Tibial artery (tissue), 4 donors: ENCODE measurements around the gene BPIFB2.

Source experiments
- DNase-seq, 2 donors: peaks; one replicate each; pipeline ENCODE4 v3.0.0-alpha.2; 2019
- H3K27ac ChIP-seq, 2 donors: fragments of 200-600 bp; sonication (generic) in 1 of 2; 1 replicate in 1 of 2; 2 replicates in 1 of 2; pipeline ENCODE4 v1.5.1; 2018 to 2019; ENCODE audit warnings: mild to moderate bottlenecking in 1 of 2
- H3K27me3 ChIP-seq, 2 donors: fragments of 200-600 bp; sonication (generic) in 1 of 2; one replicate each; pipeline versions ENCODE4 v1.5.1 to v1.6.0; 2016 to 2019
- H3K36me3 ChIP-seq, 3 donors: fragments of 200-600 bp; sonication (generic) in 2 of 3; one replicate each; pipeline ENCODE4 v1.5.1; 2016 to 2019; ENCODE audit warnings: mild to moderate bottlenecking in 2 of 3
- H3K4me1 ChIP-seq, 4 donors: fragments of 200-600 bp; sonication (generic) in 2 of 4; 1 replicate in 3 of 4; 2 replicates in 1 of 4; pipeline ENCODE4 v1.5.1; 2016 to 2019
- H3K4me3 ChIP-seq, 2 donors: fragments of 200-600 bp; sonication (generic) in 1 of 2; 1 replicate in 1 of 2; 2 replicates in 1 of 2; pipeline ENCODE4 v1.5.1; 2018 to 2019; ENCODE audit warnings: mild to moderate bottlenecking in 2 of 2
- H3K9me3 ChIP-seq, 3 donors: fragments of 200-600 bp; sonication (generic) in 1 of 3; one replicate each; pipeline ENCODE4 v1.5.1; 2016 to 2019
- intact Hi-C: fragments of 100-400 bp; cut with DNase I; formaldehyde crosslinking; loops from one replicate; pipeline ENCODE4 v1.15.0; 2023; ENCODE audit warnings: low total_unique reads
- TF ChIP-seq, protein P1 (sequence below), 2 experiments: fragments of 200-600 bp in 1 of 2; fragments of 450-650 bp in 1 of 2; IDR thresholded peaks; one replicate each; pipeline ENCODE4 v1.5.1; 2017 to 2019; ENCODE audit warnings: antibody characterized with exemption in 2 of 2, mild to moderate bottlenecking in 1 of 2, moderate library complexity in 1 of 2

BPIFB2 gene

DNA sequence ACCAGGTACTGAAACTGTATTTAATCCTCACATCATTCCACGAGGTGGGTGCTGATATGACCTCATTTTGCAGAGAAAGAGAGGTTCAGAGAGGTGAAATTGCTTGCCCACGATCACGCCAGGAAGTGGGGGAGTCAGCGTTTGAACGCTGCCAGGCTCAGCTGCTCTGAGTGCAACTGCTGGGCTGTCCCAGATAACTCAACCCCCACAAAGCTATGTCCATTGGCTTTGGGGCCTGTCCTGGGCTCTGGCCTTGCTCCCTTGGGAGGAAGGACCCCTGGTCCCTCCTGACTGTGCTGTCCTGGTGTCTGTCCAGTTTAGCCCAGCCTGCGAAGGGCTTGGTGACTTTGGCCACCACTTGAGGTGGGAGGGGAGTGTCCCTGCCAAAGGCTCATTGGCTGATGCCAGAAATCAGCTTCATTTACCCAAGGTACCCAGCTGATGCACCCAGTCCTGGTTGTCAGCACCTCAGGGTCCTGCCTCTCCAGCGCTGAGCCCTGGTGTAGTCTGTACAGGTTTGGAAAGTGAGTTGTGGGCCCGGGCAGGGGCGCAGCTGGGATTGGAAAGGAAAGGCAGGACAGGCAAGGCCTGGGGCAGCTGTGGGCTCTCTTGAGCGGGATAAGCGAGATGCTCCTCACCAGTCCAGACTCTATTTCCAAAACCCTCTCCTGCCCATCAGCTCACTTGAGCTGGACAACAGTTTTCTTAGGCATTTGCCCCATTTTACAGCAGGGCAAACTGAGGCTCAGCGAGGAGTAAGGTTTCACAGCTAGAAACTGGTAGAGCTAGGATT is 41.7 kb upstream of the BPIFB2 start:
- DNase-seq: peak in 1 of 2 donors; percentile 34
- H3K27ac ChIP-seq: no peak overlapping the region
- H3K4me3 ChIP-seq: no peak overlapping the region
- TF ChIP-seq, protein P1, sequence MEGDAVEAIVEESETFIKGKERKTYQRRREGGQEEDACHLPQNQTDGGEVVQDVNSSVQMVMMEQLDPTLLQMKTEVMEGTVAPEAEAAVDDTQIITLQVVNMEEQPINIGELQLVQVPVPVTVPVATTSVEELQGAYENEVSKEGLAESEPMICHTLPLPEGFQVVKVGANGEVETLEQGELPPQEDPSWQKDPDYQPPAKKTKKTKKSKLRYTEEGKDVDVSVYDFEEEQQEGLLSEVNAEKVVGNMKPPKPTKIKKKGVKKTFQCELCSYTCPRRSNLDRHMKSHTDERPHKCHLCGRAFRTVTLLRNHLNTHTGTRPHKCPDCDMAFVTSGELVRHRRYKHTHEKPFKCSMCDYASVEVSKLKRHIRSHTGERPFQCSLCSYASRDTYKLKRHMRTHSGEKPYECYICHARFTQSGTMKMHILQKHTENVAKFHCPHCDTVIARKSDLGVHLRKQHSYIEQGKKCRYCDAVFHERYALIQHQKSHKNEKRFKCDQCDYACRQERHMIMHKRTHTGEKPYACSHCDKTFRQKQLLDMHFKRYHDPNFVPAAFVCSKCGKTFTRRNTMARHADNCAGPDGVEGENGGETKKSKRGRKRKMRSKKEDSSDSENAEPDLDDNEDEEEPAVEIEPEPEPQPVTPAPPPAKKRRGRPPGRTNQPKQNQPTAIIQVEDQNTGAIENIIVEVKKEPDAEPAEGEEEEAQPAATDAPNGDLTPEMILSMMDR (IDR thresholded peaks at IDR 0.05): no peak
- intact Hi-C loops: no loop called here
- no peaks in the 10 kb centered on the region for H3K4me1 ChIP-seq
- H3K9me3 ChIP-seq: no peaks in the 10 kb centered on the region
- H3K27me3 ChIP-seq: peaks cover 0 to 22% of the 10 kb centered on the region in 2 donors
- H3K36me3 ChIP-seq: no peaks in the 10 kb centered on the region

DNA sequence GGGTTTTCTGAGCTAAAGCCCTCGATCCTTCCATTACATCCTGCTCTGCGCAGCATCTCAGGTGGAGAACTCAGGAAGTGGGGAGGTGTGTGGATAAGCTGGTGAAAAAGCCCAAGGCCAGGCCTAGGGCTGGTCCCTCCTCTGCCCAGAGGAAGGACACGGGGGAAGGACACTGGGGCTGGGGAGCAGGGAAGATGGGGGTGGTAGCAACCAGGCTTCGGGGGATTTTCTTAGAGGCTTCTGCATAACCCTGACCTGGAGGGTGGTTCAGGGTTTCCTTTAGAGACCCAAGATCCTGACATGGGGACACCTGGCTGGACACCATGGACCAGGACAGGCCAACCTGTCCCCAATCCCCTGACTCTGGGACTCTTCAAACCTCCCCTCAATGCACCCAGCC is 41.1 kb upstream of the BPIFB2 start:
- Histone ChIP-seq H3K27me3 (peaks cover 0 to 22% of the 10 kb centered on the region in 2 donors), H3K27ac (no peak overlapping the region), H3K9me3 (no peaks in the 10 kb centered on the region), H3K4me3 (no peak overlapping the region), H3K4me1 (no peaks in the 10 kb centered on the region), H3K36me3 (no peaks in the 10 kb centered on the region)
- intact Hi-C loops: no loop called here
- TF ChIP-seq, protein P1 (IDR thresholded peaks at IDR 0.05): no peak
- DNase-seq: peak in 1 of 2 donors; percentile 42

DNA sequence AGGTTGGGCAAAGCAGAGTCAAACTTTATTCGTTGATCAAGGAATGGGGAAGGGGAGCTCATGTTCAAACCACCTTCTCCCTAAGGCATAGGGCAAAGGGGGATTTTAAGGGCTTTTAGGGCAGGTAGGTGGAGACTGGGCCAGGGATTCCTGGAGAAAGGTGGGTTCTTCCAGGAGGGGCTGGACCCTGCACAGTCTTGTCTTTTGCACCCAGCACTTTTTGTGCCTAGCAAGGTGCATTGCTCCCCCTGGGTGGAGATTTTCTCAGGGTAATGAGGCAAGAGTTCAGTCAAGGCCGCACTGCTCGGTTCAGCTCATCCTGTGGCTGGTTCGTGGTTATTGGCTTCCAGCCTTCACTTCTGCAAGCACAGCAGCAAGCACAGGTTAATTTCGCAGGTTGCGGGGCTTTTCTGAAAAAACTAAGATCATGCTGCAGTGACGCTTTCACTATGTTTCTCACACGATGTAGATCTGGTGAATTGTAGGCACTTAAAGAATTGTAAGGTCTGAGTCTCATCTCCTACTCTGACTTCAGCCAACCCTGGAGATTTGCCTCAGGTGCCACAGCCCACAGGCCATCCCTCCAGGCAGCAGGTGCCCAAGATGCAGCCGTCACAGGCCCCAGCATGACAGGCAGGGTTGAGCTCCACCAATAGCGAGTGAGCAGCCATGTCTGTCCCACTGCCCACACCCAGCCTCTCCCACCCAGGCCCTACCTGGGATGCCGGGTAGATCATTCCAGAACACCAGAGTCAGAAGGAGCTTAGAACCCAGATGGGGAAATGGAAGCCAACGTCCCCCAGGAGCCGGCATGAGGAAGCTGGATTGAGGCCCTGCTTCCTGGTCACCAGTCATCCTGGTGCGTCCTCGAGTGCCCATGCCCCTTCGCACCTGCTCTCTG is 40.4 kb upstream of the BPIFB2 start:
- H3K9me3 ChIP-seq: no peaks in the 10 kb centered on the region
- DNase-seq: peak in 1 of 2 donors; percentile 11
- no peak overlapping the region for H3K4me3 ChIP-seq
- intact Hi-C loops: no loop called here
- H3K27me3 ChIP-seq: peaks cover 0 to 22% of the 10 kb centered on the region in 2 donors
- TF ChIP-seq, protein P1 (IDR thresholded peaks at IDR 0.05): no peak
- no peak overlapping the region for H3K27ac ChIP-seq
- no peaks in the 10 kb centered on the region for H3K4me1 ChIP-seq
- H3K36me3 ChIP-seq: no peaks in the 10 kb centered on the region

DNA sequence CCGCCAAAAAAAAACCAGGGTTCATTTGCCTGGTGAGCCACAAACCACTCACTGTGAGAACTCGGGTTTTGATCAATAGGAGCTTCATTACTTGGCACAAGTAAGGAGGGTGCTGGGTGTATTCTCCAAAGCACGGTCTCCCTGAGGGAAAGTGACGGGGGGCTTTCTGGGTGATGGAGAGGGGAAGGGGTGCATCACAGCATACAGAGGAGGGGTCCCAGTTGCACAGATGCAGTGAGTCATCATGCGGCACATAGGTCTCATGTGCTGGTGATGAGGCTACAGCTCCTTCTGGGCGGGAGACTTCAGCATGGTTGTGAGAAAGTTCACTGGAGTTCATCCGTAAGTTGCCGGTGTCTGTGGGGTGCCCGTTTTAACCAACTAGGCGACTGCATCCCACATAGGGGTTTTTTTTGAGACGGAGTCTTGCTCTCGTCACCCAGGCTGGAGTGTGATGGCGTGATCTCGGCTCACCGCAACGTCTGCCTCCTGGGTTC is 39.5 kb upstream of the BPIFB2 start:
- no peak overlapping the region for H3K27ac ChIP-seq
- intact Hi-C loops: no loop called here
- peak in 1 of 2 donors; percentile 7 for DNase-seq

More for the DNA sequence above, 39.5 kb upstream of the BPIFB2 start:
- H3K27me3 ChIP-seq: peaks cover 0 to 20% of the 10 kb centered on the region in 2 donors
- H3K4me3 ChIP-seq: no peak overlapping the region
- H3K4me1 ChIP-seq: no peaks in the 10 kb centered on the region
- TF ChIP-seq, protein P1 (IDR thresholded peaks at IDR 0.05): no peak
- no peaks in the 10 kb centered on the region for H3K36me3 ChIP-seq
- H3K9me3 ChIP-seq: no peaks in the 10 kb centered on the region
